ENCODE results near the gene NTRK2. TPM values are rescaled to one million over a fixed set of nuclear protein-coding genes. Genes with fewer than 3 reads are reported as not detected.

The NTRK2 gene
- total RNA-seq, 3 donors from 2014 or later = 1.7 to 3.5 (median 2.5) TPM

DNA sequence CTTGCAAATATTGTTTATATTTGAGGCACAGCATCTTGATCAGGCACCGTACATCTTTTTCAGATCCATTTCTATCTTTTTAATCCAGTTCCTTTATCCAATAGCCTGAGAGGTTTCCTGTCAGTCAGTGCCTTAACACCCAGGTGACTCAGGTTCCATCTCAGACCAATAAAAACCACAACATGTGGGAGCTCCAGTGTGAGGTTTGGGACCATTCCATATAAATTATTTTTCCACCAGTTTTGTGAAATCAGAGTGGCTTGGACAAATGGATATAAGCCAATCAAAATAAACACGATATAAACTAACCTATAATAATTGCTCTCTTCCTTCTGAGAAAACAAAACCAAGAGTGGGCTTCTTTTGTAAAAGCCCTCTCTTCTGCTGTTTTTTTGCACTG lies 351.3 kb downstream of the NTRK2 start:
- H3K4me1 ChIP-seq (ENCODE audit: low read depth) = no peaks in the 10 kb centered on the region
- no peak for ATAC-seq
- no peak overlapping the region for H3K4me3 ChIP-seq
- DNase-seq = no peak
- TF ChIP-seq, protein P1, sequence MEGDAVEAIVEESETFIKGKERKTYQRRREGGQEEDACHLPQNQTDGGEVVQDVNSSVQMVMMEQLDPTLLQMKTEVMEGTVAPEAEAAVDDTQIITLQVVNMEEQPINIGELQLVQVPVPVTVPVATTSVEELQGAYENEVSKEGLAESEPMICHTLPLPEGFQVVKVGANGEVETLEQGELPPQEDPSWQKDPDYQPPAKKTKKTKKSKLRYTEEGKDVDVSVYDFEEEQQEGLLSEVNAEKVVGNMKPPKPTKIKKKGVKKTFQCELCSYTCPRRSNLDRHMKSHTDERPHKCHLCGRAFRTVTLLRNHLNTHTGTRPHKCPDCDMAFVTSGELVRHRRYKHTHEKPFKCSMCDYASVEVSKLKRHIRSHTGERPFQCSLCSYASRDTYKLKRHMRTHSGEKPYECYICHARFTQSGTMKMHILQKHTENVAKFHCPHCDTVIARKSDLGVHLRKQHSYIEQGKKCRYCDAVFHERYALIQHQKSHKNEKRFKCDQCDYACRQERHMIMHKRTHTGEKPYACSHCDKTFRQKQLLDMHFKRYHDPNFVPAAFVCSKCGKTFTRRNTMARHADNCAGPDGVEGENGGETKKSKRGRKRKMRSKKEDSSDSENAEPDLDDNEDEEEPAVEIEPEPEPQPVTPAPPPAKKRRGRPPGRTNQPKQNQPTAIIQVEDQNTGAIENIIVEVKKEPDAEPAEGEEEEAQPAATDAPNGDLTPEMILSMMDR (IDR thresholded peaks at IDR 0.05) = no peak
- H3K36me3 ChIP-seq (ENCODE audit: low read depth) = no peaks in the 10 kb centered on the region
- H3K9me3 ChIP-seq = no peaks in the 10 kb centered on the region
- intact Hi-C loops (cut with DNase I, micrococcal nuclease) = no loop called here

DNA sequence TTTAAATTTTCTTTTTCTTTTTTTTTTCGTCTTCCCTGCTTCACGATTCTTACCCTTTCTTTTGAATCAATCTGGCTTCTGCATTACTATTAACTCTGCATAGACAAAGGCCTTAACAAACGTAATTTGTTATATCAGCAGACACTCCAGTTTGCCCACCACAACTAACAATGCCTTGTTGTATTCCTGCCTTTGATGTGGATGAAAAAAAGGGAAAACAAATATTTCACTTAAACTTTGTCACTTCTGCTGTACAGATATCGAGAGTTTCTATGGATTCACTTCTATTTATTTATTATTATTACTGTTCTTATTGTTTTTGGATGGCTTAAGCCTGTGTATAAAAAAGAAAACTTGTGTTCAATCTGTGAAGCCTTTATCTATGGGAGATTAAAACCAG lies 352.2 kb downstream of the NTRK2 start:
- no peaks in the 10 kb centered on the region for H3K36me3 ChIP-seq (ENCODE audit: low read depth)
- TF ChIP-seq, protein P1 (IDR thresholded peaks at IDR 0.05) = no peak
- H3K9me3 ChIP-seq = no peaks in the 10 kb centered on the region
- intact Hi-C loops (cut with DNase I, micrococcal nuclease) = no loop called here
- no peaks in the 10 kb centered on the region for H3K4me1 ChIP-seq (ENCODE audit: low read depth)
- no peak overlapping the region for H3K4me3 ChIP-seq
- DNase-seq (no peak), ATAC-seq (no peak)

DNA sequence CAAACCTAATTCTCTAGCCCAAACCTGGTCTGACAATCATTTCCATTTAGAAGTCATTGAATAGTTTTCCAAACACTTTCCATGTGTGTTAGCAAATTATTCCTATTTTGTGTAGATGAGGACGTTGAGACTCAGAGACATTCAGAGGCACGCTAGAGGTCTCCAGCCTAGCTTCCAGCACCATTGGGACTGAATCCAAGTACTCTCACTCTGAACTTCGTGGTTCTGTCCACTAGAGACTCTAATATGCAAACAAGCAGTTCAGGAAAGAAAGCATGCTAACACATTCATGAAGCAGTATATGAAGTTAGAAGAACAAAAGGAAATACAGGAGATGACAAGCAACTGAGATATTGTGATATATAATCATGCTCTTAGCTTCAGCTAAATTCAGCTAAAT lies 354.8 kb downstream of the NTRK2 start:
- H3K36me3 ChIP-seq (ENCODE audit: low read depth) = no peaks in the 10 kb centered on the region
- TF ChIP-seq, protein P1 (IDR thresholded peaks at IDR 0.05) = no peak
- ATAC-seq = no peak
- H3K4me3 ChIP-seq = no peak overlapping the region
- no peaks in the 10 kb centered on the region for H3K9me3 ChIP-seq
- DNase-seq = no peak
- H3K4me1 ChIP-seq (ENCODE audit: low read depth) = no peaks in the 10 kb centered on the region
- intact Hi-C loops (cut with DNase I, micrococcal nuclease) = no loop called here

DNA sequence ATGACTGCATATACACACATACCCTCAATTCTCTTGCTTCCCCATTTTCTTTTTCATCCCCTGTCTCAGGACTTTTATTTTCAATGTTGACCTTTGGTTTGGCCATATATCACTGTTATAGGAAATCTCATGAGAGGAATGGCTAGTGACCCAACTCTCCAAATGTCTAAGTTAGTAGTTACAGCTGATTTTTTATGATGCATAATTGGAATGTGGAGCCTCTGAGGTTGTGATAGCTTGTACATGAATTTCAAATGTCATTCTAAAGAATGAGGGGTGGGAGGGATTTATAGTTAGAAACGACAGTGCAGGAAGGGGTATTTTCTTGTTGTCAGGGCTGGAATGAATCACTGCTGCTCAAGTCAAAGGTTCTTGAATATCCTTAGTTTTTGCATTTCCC lies 356.1 kb downstream of the NTRK2 start:
- Histone ChIP-seq H3K4me1 (ENCODE audit: low read depth) (no peaks in the 10 kb centered on the region), H3K9me3 (no peaks in the 10 kb centered on the region), H3K4me3 (no peak overlapping the region), H3K36me3 (ENCODE audit: low read depth) (no peaks in the 10 kb centered on the region)
- intact Hi-C loops (cut with DNase I, micrococcal nuclease) = no loop called here
- no peak for DNase-seq
- TF ChIP-seq, protein P1 (IDR thresholded peaks at IDR 0.05) = no peak
- ATAC-seq = no peak

DNA sequence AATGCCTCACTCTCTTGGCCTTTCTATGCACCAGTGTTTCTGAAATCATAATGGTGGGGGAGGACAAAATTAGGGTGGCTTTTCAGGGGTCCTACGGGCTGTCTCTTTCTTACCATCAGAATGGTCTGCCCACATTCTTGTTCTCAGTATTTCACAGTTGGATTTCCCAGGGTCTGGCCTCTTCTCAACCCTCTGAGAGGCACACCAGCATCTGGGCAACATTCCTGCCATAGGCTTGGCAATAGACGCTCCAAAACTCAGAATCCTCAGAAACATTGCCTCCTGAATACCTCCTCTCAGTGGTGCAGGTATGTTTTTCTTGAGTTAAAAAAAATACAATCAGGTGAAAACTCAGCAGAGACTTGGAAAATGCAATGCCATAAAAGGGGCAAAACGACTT lies 358.3 kb downstream of the NTRK2 start:
- intact Hi-C loops (cut with DNase I, micrococcal nuclease) = no loop called here
- Histone ChIP-seq H3K4me3 (no peak overlapping the region), H3K9me3 (no peaks in the 10 kb centered on the region), H3K36me3 (ENCODE audit: low read depth) (no peaks in the 10 kb centered on the region), H3K4me1 (ENCODE audit: low read depth) (no peaks in the 10 kb centered on the region)
- ATAC-seq (no peak), DNase-seq (no peak)
- TF ChIP-seq, protein P1 (IDR thresholded peaks at IDR 0.05) = no peak

DNA sequence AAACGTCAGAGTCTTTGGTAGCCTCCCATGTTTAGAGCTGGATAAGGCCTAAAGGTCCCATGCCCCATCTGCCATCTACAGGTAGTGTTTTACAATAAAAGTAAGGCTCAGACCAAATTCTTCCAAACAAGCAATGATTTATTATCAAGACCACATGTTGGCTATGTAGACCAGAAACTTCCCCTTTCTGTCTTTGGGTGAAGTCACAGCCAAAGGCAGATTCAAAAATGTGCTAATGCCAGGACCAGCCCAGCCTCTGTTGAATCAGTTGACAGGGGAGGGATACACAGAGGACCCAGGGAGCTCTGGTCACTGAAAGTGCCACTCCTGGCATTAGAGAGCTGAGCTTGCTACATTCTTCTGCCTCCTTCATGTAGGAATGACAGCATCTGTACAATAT lies 360.8 kb downstream of the NTRK2 start:
- DNase-seq = no peak
- intact Hi-C loops (cut with DNase I, micrococcal nuclease) = no loop called here
- Histone ChIP-seq H3K4me3 (no peak overlapping the region), H3K9me3 (no peaks in the 10 kb centered on the region), H3K4me1 (ENCODE audit: low read depth) (no peaks in the 10 kb centered on the region), H3K36me3 (ENCODE audit: low read depth) (no peaks in the 10 kb centered on the region)
- ATAC-seq = no peak
- TF ChIP-seq, protein P1 (IDR thresholded peaks at IDR 0.05) = no peak

All from mucosa of descending colon (tissue), 3 donors.